SK-N-SH treated with all-trans-retinoic acid at 6 μM for 48 hours (cell line): ENCODE results near the gene AKT1.

Experiments used
- ATAC-seq: fragments of 200-7000 bp; cut with Tn5 transposase; 3 replicates; pipeline ENCODE4 v1.9.1; 2020; ENCODE audit warnings: mild to moderate bottlenecking, moderate library complexity
- ARNTL ChIP-seq: fragments of 450-650 bp; formaldehyde crosslinking; IDR thresholded peaks from 2 replicates; pipeline ENCODE4 v1.5.0; 2020; ENCODE audit warnings: low read depth, mild to moderate bottlenecking, moderate library complexity, borderline replicate concordance
- CSDC2 ChIP-seq: fragments of 250-450 bp; sonication (Bioruptor Pico); IDR thresholded peaks from 2 replicates; pipeline ENCODE4 v1.5.0; 2020; ENCODE audit warnings: mild to moderate bottlenecking, moderate library complexity
- ESRRG ChIP-seq: fragments of 250-450 bp; sonication (Bioruptor Pico); IDR thresholded peaks from 2 replicates; pipeline ENCODE4 v1.6.1; 2021; ENCODE audit warnings: mild to moderate bottlenecking
- GLIS3 ChIP-seq: fragments of 250-450 bp; sonication (Bioruptor Pico); IDR thresholded peaks from 2 replicates; pipeline ENCODE4 v1.5.0; 2020; ENCODE audit warnings: mild to moderate bottlenecking, moderate library complexity
- ISL1 ChIP-seq: fragments of 250-450 bp; sonication (Bioruptor Pico); IDR thresholded peaks from 2 replicates; pipeline ENCODE4 v2.1.2; 2022; ENCODE audit warnings: mild to moderate bottlenecking, moderate library complexity
- OSR1 ChIP-seq: fragments of 250-450 bp; sonication (Bioruptor Pico); IDR thresholded peaks from 2 replicates; pipeline ENCODE4 v1.8.0; 2022; ENCODE audit warnings: moderate library complexity, mild to moderate bottlenecking, inconsistent platforms
- PPARA ChIP-seq: fragments of 250-450 bp; sonication (Bioruptor Pico); IDR thresholded peaks from 2 replicates; pipeline ENCODE4 v1.5.0; 2020; ENCODE audit warnings: mild to moderate bottlenecking, borderline replicate concordance
- RARB ChIP-seq: fragments of 250-450 bp; sonication (Bioruptor Pico); IDR thresholded peaks from 2 replicates; pipeline ENCODE4 v1.8.0; 2021; ENCODE audit warnings: mild to moderate bottlenecking, moderate library complexity
- SNAI2 ChIP-seq: fragments of 250-450 bp; sonication (Bioruptor Pico); IDR thresholded peaks from 2 replicates; pipeline ENCODE4 v1.5.0; 2020; ENCODE audit warnings: mild to moderate bottlenecking, moderate library complexity
- TCF4 ChIP-seq: fragments of 250-450 bp; sonication (Bioruptor Pico); IDR thresholded peaks from 2 replicates; pipeline ENCODE4 v1.8.0; 2021; ENCODE audit warnings: mild to moderate bottlenecking, moderate library complexity, borderline replicate concordance
- TOX ChIP-seq: fragments of 250-450 bp; sonication (Bioruptor Pico); IDR thresholded peaks from 2 replicates; pipeline ENCODE4 v1.8.0; 2021; ENCODE audit warnings: mild to moderate bottlenecking, moderate library complexity, borderline replicate concordance
- ZFP3 ChIP-seq: fragments of 250-450 bp; sonication (Bioruptor Pico); IDR thresholded peaks from 2 replicates; pipeline ENCODE4 v1.5.0; 2020; ENCODE audit warnings: mild to moderate bottlenecking, moderate library complexity
- ZFP30 ChIP-seq: fragments of 450-650 bp; formaldehyde crosslinking; IDR thresholded peaks from 2 replicates; pipeline ENCODE4 v1.5.0; 2022; ENCODE audit warnings: mild to moderate bottlenecking, moderate library complexity
- ZNF70 ChIP-seq: fragments of 450-650 bp; formaldehyde crosslinking; IDR thresholded peaks from 2 replicates; pipeline ENCODE4 v1.5.0; 2020; ENCODE audit warnings: mild to moderate bottlenecking, moderate library complexity
- ZNF8 ChIP-seq: fragments of 450-650 bp; formaldehyde crosslinking; IDR thresholded peaks from 2 replicates; pipeline ENCODE4 v1.5.0; 2020; ENCODE audit warnings: mild to moderate bottlenecking, moderate library complexity
- TF ChIP-seq, protein P1 (sequence below): fragments of 250-450 bp; sonication (Bioruptor Pico); IDR thresholded peaks from 2 replicates; pipeline ENCODE4 v1.8.0; 2021; ENCODE audit warnings: low read depth, mild to moderate bottlenecking, moderate library complexity, borderline replicate concordance
- TF ChIP-seq, protein P2 (sequence below): fragments of 250-450 bp; sonication (Bioruptor Pico); IDR thresholded peaks from 2 replicates; pipeline ENCODE4 v1.8.0; 2020; ENCODE audit warnings: mild to moderate bottlenecking, moderate library complexity, borderline replicate concordance
- TF ChIP-seq, protein P3 (sequence below): fragments of 250-450 bp; sonication (Bioruptor Pico); IDR thresholded peaks from 2 replicates; pipeline ENCODE4 v1.5.0; 2020; ENCODE audit warnings: mild to moderate bottlenecking, moderate library complexity
- TF ChIP-seq, protein P4 (sequence below): fragments of 250-450 bp; sonication (Bioruptor Pico); IDR thresholded peaks from 2 replicates; pipeline ENCODE4 v1.5.1; 2020; ENCODE audit warnings: low read depth, mild to moderate bottlenecking, moderate library complexity

Gene AKT1

DNA sequence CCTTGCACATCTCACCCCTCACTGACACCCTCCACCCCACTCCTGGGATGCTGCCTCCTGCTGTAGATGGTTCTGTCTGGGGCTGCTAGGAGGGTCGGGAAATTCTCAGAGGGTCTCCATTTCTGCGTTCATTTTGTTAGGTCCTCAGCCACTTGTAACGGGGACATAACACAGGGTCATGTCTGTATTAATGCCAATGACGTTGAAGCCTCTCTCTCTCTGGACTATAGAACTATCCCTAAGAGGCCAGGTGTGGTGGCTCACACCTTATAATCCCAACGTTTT is 28.0 kb downstream of the AKT1 start (continued):
- TF ChIP-seq, protein P1, sequence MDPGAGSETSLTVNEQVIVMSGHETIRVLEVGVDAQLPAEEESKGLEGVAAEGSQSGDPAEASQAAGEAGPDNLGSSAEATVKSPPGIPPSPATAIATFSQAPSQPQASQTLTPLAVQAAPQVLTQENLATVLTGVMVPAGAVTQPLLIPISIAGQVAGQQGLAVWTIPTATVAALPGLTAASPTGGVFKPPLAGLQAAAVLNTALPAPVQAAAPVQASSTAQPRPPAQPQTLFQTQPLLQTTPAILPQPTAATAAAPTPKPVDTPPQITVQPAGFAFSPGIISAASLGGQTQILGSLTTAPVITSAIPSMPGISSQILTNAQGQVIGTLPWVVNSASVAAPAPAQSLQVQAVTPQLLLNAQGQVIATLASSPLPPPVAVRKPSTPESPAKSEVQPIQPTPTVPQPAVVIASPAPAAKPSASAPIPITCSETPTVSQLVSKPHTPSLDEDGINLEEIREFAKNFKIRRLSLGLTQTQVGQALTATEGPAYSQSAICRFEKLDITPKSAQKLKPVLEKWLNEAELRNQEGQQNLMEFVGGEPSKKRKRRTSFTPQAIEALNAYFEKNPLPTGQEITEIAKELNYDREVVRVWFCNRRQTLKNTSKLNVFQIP (CRISPR knock-in tag) = no peak
- TF ChIP-seq ARNTL (CRISPR knock-in tag) (no peak), RARB (CRISPR knock-in tag) (no peak), GLIS3 (CRISPR knock-in tag) (no peak), TCF4 (no peak), ZNF70 (CRISPR knock-in tag) (no peak), ZFP3 (CRISPR knock-in tag) (no peak)
- TF ChIP-seq, protein P2, sequence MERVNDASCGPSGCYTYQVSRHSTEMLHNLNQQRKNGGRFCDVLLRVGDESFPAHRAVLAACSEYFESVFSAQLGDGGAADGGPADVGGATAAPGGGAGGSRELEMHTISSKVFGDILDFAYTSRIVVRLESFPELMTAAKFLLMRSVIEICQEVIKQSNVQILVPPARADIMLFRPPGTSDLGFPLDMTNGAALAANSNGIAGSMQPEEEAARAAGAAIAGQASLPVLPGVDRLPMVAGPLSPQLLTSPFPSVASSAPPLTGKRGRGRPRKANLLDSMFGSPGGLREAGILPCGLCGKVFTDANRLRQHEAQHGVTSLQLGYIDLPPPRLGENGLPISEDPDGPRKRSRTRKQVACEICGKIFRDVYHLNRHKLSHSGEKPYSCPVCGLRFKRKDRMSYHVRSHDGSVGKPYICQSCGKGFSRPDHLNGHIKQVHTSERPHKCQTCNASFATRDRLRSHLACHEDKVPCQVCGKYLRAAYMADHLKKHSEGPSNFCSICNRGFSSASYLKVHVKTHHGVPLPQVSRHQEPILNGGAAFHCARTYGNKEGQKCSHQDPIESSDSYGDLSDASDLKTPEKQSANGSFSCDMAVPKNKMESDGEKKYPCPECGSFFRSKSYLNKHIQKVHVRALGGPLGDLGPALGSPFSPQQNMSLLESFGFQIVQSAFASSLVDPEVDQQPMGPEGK (CRISPR knock-in tag) = no peak
- TF ChIP-seq, all 23 proteins: peak for 0

DNA sequence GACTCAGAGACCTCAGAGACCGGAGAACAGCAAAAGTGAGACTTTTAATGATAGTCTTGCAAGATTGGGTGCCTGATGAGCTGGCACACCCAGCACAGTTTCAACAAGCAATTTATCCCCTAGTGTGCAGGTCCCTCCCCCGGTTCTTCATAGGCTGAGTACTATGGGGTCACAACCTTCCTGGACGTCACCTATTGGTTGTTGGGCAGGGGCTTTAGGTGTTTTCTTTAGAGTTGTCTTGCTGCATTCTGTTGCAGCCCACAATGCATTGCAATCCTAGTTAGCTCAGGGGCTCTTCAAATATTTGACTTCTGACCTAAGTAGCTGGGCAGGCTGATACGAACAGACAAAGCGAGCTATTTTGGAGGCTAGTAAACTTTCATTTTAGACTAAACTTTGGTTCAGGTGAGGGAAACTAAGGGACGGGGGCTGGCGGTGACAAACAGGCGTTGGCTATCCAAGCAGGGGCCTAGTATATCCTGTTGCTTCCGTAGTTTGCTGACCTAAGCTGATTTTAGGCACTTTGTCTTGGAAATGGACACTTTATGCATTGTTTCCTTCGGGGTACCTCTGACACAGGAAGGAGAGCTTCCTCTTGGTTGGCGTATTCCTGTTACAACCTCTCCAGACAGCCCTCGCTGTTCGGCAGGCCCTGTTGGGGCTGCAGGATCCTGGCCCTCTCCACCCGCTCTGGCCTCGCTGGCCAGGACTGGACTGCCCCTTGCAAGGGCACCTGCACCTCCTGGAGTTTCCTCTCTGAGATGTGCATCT is 28.5 kb downstream of the AKT1 start:
- ATAC-seq = no peak
- TF ChIP-seq PPARA (CRISPR knock-in tag) = no peak
- TF ChIP-seq, protein P2 (CRISPR knock-in tag) = no peak
- TF ChIP-seq CSDC2 (CRISPR knock-in tag) = no peak
- no peak for TF ChIP-seq TCF4
- no peak for TF ChIP-seq SNAI2
- TF ChIP-seq TOX (CRISPR knock-in tag) = no peak
- TF ChIP-seq, protein P3, sequence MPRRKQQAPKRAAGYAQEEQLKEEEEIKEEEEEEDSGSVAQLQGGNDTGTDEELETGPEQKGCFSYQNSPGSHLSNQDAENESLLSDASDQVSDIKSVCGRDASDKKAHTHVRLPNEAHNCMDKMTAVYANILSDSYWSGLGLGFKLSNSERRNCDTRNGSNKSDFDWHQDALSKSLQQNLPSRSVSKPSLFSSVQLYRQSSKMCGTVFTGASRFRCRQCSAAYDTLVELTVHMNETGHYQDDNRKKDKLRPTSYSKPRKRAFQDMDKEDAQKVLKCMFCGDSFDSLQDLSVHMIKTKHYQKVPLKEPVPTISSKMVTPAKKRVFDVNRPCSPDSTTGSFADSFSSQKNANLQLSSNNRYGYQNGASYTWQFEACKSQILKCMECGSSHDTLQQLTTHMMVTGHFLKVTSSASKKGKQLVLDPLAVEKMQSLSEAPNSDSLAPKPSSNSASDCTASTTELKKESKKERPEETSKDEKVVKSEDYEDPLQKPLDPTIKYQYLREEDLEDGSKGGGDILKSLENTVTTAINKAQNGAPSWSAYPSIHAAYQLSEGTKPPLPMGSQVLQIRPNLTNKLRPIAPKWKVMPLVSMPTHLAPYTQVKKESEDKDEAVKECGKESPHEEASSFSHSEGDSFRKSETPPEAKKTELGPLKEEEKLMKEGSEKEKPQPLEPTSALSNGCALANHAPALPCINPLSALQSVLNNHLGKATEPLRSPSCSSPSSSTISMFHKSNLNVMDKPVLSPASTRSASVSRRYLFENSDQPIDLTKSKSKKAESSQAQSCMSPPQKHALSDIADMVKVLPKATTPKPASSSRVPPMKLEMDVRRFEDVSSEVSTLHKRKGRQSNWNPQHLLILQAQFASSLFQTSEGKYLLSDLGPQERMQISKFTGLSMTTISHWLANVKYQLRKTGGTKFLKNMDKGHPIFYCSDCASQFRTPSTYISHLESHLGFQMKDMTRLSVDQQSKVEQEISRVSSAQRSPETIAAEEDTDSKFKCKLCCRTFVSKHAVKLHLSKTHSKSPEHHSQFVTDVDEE (CRISPR knock-in tag) = no peak
- no peak for TF ChIP-seq OSR1 (CRISPR knock-in tag)
- TF ChIP-seq ZFP3 (CRISPR knock-in tag) = no peak
- TF ChIP-seq ZNF8 (CRISPR knock-in tag) = no peak
- TF ChIP-seq, protein P4, sequence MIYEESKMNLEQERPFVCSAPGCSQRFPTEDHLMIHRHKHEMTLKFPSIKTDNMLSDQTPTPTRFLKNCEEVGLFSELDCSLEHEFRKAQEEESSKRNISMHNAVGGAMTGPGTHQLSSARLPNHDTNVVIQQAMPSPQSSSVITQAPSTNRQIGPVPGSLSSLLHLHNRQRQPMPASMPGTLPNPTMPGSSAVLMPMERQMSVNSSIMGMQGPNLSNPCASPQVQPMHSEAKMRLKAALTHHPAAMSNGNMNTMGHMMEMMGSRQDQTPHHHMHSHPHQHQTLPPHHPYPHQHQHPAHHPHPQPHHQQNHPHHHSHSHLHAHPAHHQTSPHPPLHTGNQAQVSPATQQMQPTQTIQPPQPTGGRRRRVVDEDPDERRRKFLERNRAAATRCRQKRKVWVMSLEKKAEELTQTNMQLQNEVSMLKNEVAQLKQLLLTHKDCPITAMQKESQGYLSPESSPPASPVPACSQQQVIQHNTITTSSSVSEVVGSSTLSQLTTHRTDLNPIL (CRISPR knock-in tag) = no peak
- no peak for TF ChIP-seq RARB (CRISPR knock-in tag)
- TF ChIP-seq ESRRG (CRISPR knock-in tag) = no peak
- no peak for TF ChIP-seq GLIS3 (CRISPR knock-in tag)
- TF ChIP-seq ISL1 (CRISPR knock-in tag) = no peak
- no peak for TF ChIP-seq ZFP30 (CRISPR knock-in tag)
- TF ChIP-seq, protein P1 (CRISPR knock-in tag) = no peak
